ENCODE measurements around the gene RASEF.
"Not testable (repeated sequence)": the region's sequence is repeated elsewhere in the genome, so short reads cannot be mapped to it uniquely, and the experiment has no call there.

RASEF gene

DNA sequence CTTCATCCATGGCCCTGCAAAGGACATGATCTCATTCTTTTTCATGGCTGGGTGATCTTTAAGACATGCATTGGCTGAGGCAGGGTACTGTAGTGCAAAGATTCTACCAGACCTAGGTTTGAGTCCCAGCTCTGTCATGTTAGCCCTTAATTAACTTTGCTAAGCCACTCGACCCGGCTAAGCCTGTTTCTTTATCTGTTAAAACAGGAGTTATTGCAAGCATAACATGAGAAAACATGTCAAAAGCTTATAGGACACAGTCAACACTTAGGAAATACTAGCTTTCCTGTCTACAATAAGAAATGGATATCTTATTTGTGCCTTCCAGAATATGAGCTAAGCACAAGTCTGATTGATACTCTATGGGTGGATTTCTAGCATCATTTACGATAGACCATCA is 92.6 kb downstream of the RASEF start:
- no peak for DNase-seq (ENCODE audit: low spot score)

- no peak for DNase-seq (ENCODE audit: low spot score)
These were observed 93.7 kb downstream of the RASEF start for GRCh38 chr9:82969291-82969690.

GRCh38 chr9:82968816-82969215 is 94.1 kb downstream of the RASEF start:
- DNase-seq (ENCODE audit: low spot score) = peak; percentile 65

- no peak for DNase-seq (ENCODE audit: low spot score)
These were observed 94.6 kb downstream of the RASEF start for GRCh38 chr9:82968388-82968787.

DNA sequence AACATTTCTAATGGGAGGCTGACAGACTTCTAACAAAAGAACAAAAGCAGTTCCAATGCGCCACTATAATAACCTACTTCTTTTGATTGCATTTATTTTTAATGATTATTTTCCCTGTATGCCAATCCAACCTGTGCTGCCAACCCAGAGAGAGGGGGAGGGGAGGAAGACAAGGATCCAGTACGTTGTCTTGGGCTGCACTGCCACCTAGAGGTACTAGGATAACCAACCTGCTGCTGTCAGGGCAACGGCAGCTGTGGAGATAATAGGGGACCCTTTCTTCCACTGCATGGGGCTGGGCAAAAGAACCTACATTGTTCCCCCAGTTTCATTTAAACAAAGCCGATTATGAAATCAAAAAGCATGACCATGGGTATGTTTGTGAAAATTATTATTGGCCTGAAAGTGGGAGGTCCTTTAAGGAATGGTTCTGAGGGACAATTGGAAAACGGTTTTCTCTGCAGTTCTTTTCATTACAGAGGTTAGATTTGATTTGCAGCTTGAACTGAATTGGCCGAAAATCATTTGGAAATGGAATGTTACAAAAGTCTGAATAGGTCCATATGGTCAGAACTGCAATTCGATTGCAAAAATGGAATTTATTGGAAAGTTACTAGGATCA is 101.3 kb downstream of the RASEF start:
- DNase-seq (ENCODE audit: low spot score) = peak; percentile 83

- DNase-seq (ENCODE audit: low spot score) = no peak
These were observed 105.2 kb downstream of the RASEF start for GRCh38 chr9:82957529-82958379.

DNA sequence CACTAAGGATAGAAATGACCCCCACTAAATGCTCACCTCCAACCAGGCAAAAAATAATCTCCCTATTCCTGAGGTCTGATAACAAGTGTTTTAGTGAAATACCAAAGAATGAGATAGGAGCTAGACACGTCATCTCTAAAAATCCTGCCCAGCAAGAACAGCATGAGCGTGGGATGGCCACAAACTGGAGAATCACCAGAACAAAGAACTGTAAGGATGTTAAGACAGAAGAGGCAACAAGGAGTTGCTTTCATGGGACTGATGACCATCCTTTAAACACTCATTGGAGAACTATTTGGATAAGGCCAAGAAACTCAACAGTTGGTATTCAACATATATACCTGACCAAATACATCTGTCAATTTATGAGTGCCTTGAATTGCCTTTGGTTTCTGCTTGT is 113.7 kb downstream of the RASEF start:
- no peak for DNase-seq (ENCODE audit: low spot score)

- no peak for DNase-seq (ENCODE audit: low spot score)
These were observed 122.6 kb downstream of the RASEF start for GRCh38 chr9:82940376-82940775.

- no peak for DNase-seq (ENCODE audit: low spot score)
These were observed 123.5 kb downstream of the RASEF start for GRCh38 chr9:82939451-82939850.

GRCh38 chr9:82938426-82939218 is 124.3 kb downstream of the RASEF start:
- no peak for DNase-seq (ENCODE audit: low spot score)

DNA sequence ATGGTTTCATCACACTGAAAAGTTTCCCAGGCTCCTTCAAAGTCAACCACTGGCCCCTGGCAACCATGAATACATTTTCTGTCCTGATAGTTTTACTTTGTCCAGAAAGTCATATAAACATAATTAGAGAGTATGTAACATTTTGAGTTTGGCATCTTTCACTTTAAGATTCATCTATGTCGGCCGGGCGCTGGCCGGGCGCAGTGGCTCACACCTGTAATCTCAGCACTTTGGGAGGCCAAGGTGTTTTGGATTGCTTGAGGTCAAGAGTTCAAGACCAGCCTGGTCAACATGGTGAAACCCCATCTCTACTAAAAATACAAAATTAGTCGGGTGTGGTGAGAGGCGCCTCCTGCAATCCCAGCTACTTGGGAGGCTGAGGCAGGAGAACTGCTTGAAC is 126.4 kb downstream of the RASEF start:
- DNase-seq (ENCODE audit: low spot score) = not testable (repeated sequence)

- DNase-seq (ENCODE audit: low spot score) = peak; percentile 89
These were observed 128.0 kb downstream of the RASEF start for GRCh38 chr9:82934949-82935348.

- DNase-seq (ENCODE audit: low spot score) = not testable (repeated sequence)
These were observed 128.9 kb downstream of the RASEF start for GRCh38 chr9:82934025-82934424.

- DNase-seq (ENCODE audit: low spot score) = no peak
These were observed 132.8 kb downstream of the RASEF start for GRCh38 chr9:82930116-82930515.

All from kidney capillary endothelial cell (primary cell).